HG03460 (cell line): ENCODE results near the gene STUM.

ENCODE experiments used
- ATAC-seq: cut with Tn5 transposase; IDR thresholded peaks from one replicate; pipeline ENCODE4 v1.9.1; 2021; ENCODE audit not compliant: unreplicated experiment

The STUM gene

DNA sequence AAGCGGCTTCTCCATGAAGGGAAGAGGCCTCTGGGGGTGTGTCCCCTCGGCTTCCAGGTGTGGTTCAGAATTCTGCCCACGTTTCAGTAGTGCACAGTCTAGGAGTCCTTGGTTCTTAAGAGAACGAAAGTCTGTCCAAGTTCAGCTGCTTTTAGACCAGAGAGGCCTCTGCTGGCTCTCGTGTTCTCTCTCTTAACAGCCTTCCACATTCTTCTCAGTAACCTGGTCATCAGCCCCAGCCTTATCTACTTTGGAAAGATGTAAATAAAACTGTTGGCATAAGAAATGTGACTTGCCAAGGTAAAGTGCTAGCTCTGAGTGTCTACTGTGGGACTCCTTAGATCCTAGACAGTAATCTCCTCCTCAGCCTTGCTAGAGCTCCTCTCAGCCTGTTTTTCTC, 15.3 kb upstream of the STUM start:
- no peak for ATAC-seq

DNA sequence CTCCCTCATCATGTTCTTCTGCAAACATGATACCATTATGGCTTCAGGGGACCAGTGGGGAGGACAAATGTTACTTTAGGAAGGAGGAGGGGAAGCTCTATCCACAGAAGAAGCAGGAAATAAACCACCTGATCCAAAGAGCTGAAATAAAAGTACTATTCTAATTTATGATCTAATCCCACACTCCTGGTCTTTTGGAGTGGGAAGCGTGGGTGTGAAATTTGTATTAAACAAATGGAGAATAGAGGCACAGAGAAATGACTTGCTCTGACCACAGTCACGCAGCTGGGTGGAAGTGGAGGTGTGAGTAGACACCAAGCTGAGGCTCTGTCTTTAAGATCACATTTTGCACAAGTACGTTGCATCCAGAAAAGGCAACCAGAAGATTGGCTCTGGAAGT, 14.5 kb upstream of the STUM start:
- ATAC-seq, result no peak

DNA sequence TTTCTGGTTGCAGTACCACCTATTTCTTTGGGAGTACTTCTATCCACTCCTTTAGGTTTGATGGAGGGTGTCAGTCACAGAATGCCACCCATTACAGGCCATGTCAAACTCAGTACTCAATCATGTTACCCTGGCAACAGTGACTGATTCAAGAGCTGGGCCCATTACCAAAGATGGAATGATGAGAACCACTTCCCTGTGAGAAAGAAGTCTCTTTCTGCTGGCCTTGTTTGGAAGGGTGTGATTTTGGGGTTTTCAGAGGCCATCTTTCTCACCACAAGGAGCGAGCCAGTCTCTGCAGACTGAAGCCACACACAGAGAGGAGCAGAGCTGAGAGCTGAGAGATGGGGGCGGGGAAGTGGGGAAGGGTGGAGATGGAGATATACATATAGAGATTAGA, 13.9 kb upstream of the STUM start:
- ATAC-seq, result no peak

DNA sequence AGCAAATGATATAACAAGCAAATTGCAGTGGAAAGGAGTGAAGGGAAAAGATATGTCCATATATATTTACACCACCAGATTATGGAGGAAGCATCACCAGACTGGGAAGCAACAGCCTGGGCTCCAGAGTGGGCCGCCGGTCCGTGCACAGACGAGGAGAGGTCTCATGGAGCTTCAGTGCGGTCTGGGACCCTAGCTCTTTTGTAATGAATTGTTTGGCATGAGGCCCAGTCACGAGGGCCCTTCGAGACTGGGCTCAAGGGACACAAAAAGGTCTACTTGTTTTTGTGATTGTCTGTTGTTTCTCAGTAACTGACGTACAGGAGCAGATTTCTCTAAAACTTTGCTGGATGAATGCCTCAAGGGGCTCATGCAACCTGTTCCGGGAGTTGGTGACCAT, 12.9 kb upstream of the STUM start:
- no peak for ATAC-seq

DNA sequence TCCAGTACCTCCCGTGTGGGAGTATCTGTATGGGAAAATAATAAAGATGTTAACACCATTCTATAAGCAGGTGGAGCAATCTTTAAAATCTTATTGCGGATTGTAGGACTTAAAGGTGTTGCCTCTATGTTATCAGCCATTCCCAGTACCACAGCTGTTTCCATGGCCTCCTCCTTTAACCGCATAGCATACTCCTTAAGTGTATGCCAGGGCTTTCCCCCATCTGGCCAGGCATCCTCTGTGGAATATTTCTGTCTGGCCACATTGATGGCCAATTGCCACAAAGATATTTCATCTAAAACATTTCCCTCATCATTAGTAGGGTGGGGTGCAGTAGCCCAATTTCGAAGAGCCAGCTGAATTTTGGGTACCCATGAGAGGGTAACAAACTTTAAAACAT, 7.3 kb upstream of the STUM start:
- ATAC-seq, result no peak

DNA sequence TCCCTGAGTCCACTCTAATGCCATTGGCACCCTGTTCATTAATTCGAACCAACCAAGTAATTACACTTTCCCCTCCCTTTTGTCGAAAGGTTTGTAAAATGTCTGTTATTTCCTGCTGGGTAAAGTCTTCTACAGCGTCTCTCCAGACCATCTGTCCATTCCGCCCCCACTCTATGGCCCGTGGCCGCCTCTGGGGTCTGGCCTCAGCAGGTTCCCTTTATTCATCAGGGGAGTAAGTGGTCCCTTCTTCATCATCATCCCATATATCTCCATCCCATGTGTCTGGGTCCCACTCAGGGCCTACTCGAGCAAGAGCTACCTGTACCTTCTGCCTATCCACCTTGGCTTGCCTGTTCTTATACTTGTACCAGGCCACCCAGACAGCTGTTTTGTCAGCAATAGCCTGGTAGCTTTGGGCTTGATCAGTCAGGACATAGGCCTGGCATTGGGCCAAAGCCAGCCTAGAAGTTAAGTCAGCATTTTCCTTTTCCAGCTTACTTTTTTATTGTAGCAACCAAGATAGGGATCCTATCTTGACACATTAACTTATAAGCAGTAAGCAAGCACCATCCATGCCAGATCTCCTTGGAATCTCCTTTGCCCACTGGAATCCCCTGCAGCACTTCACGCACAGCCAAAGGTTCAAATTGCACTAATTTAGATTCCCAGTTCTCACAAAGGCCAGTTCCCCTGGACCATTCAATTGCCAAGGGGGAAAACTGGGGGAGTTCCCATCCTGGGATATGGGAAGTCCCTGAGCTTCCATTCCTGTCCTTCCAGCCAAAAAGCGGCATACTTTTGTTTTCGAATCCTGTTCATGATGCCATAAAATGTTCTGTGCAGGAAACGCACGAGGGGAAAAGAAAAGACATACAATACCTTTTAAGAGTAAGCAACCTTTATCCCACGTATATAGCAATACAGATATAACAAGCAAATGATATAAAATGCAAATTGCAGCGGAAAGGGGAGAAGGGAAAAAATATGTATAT, 6.6 kb upstream of the STUM start:
- ATAC-seq, result no peak

DNA sequence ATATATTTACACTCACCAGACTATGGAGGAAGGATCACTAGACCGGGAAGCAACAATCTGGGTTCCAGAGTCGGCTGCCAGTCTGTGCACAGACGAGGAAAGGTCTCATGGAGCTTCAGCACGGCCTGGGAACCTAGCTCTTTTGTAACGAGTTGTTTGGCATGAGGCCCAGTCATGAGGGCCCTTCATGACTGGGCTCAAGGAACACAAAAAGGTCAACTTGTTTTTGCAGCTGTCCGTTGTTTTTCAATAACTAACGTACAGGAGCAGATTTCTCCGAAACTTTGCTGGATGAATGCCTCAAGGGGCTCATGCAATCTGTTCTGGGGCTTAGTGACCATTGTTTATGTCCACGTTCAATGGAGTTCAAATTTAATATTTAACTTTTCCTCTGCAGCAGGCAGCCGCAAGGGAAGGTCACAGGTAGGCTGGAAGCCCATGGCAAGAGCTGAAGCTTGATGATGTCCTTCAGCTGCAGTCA, 5.9 kb upstream of the STUM start:
- no peak for ATAC-seq

DNA sequence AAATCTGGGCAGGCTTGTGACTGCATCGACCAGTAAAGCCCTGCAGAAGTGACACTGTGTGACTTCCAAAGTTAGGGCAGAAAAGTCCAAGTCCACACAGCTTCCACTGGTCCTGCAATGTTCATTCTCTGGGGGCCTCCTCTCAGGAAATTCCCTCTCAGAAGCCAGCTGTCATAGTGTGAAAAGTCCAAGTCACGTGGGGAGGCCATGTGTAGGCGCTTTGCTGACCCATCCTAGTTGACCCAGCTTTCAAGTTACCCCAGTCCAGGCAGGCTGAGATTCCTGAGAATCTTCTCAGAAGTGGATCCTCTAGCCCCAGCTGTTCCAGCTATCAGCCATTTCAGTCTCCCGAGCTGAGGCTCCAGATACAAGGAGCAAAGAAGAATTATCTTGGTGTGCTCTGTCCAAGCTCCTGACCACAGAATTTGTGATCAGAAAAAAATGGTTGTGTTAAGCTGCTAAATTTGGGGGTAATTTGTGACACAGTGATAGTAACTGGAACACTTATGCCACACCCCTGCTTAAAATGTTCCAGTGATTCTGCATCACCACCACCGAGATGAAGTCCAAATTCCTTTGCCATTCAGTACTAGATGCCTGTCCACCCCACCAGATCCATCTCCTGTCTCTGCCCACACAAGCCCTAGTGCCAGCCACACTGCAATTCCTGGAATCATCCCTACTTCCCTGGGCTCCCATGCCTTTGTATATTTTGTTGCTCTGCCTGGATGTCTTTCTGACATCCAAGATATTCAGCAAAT, 2.5 kb upstream of the STUM start:
- ATAC-seq, result no peak

DNA sequence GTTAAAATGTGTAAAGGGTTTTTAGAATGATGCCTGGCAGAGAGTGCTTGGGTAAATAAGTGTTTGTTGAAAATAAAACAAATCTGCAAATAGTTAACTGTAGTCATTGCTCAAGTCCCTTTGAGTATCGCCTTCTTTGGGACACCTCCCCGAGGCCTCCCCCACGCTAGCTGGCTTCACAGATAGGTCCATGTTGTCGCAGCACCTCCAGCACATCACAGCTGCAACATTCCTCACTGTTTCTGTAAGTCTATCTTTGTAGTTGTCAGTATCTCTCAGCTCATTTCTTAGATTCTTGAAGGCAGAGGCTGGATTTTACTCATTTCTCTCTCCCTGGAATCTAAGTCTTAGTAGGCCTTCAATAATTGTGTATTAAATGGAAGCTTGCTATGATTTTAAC, 1.6 kb upstream of the STUM start:
- no peak for ATAC-seq

DNA sequence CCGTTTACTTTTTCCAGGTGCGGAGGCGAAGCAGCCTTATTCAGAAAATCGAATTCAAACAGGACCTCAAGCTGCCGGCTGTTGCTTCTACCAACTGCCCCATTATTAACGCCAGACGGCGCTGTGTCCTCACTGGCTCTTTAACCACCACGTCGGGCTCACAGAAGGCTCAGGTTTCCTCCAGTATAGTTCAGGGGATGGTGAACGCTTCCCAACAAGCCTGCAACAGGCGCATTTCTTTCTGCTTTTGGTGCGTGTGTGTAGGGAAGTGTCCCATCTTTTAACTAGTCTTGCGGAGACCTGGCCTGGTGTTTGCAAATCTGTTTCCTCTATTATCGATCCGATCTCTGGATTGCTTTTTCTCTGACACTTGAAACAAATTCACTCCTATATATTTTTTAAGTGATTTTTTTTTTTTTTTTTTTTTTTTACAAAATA, 791 bp upstream of the STUM start:
- no peak for ATAC-seq

DNA sequence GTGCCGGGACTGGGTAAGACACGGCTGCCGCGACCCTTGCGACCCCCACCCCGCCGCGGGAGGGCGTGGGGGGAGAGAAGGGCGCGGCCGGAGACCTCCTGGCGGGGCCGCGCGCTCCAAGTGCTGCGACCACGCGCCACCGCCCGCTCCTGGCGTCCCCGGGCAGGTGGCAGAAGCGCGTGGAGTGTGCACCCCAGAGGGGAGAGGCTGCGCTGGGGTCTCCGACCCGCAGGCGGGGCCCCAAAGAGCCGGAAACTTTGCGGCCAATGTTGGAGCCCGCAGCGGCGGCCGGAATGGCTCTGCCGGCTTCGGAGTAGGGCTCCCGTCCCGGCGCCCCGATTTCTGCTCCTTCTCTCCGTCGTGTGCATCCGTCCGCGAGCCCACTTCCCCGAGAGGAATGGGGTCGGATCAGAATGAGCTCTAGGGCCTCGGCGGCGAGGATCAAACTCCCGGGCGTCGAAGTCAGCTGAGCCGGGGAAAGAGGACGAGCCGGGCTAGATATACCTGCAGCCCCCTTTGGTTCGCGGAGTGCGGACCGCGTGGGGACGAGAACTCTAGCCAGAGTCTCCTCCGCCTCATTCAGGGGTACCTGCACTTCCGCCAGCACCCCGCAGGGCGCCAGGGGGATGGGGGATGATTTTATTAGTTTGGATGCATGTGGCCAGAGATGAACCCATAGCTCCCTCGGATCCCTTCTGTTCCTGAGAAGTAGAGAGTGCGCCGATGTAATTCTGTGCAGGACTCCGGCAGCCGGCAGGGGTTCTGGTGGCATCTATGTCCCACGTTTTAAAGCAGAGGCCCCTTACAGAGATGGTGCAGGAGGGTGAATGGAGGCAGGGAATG, 751 bp downstream of the STUM start:
- ATAC-seq, result no peak

DNA sequence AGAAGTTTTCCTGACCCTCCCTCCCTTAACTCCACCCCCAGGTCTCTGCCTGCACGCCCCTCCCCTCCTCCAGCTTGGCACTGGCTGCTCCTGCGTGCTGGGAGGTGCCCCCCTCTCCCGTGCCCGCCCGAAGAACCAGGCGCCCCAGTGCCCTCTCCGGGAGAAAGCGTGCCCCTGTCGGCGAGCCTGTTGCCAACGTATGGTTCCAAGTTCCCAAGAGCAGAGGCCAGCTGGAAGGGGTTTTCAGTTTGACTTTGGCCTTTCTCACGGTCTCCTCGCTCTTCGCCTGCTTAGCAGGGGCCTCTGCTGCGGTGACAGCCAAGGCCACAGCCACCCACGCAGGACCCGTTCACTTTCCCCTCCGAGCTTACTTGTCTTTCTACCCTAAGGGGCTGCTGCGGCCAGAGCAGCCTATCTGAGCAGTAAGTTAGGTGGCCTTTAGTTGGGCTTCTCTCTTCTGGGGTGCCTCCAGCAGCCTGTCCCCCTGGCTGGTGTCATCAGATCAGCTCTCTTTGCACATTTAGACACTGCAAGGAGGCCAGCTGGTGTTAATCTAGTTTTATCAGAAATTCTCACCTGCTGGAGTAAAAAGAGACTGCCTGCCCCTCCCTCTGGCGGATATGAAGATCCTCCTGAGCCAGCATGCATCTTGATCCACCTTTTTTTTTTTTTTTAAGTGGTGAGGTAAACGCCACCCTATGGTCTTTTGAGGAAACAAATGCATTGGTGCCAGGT, 1.5 kb downstream of the STUM start:
- no peak for ATAC-seq

DNA sequence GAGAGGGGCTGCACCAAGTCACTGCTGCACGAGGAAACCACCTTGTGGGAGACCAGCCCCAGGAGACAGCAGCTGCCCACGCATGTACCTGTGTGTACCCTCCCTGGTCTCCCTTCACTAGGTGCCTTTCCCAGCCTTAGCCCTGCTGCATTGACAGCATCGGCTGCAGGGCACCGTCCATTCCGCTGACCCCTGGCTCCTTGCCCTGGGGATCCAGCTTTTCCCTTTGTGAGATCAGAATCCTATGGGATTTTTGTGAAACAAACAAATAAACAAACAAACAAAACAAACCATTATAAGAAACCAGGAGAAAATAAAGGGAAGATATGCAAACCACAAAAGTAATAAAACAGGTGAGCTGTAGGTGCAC, 2.1 kb downstream of the STUM start:
- no peak for ATAC-seq

DNA sequence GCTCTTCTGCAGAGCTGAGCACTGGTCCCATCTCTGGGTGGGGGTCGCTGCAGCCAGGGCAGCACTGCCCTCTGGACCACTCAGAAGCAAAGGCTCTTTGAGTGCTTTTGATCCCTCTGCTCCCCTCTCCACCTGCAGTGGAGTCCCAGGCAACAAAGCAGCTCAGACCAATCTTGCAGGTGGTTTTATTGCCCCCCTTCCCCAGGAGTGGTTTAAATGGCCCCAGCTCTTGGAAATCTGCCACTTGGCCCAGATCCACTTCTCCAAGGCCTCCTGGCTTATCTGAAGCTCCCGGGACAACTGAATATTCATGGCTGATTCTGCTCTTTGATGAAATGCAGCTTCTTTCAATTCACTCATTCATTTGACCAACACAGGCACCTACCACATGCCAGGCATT, 2.7 kb downstream of the STUM start:
- no peak for ATAC-seq

DNA sequence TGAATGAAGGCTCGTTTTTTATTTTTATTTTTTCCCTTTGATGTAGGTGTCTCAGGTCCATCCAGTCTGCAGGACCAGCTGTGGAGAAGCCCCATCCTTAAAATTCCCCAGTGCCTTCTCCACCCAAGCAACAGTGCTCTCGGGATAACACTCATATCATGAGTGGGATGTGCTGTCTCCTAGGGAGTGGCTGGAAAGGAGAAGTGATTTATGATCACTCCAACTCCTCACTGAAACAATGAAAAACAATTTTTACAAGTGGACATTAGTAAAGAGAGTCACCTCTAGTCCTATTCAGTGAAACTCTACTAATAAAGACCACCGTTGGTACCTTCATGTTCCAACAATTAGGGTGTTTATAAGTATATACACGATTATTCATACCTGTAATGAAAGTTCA, 3.5 kb downstream of the STUM start:
- ATAC-seq, result no peak

DNA sequence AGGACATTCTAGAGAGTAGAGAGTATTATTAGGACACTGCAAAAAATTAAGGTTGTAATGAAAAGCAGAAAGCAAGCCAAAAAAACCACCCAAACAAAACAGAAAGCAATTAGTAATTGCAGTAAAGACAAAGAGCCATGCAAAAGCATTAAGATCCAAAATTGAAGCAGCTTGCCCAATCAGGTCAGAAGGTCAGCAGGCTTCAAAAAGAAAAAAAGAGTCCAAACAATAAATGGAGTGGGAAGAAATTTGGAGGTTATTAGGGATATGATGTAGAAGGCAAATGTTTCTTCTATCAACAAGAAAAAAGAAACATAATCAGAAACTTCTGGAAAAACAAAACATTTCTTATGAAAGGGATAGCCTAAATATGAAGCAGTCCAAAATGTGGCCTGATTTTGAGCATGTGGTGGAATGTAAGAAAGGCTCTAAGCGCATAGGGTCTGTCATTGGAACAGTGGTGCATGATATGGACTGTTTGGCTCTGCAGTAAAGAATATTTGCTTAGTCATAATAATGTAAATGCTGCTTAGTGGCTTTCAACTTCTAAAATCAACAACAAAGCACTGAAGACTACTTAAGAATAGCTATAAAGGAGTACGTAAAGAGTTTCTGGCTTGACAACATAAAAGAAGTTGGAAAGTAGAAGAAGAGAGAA, 4.8 kb downstream of the STUM start:
- no peak for ATAC-seq

DNA sequence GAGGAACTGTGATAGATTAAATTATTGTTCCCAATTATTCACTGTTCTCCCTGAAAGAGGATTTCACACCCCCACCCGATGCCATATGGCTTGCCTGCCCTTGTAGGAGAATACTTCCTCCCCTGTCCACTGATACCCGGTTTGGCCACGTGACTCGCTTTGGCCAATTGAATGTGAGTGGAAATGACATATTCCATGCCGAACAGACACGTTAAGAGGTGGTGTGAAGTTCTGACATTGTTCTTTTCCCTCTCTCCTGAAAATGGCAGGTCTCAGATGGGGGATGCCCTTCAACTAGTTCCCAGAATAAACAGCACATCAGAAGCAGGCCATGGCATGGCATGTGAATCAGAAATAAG, 5.3 kb downstream of the STUM start:
- no peak for ATAC-seq

DNA sequence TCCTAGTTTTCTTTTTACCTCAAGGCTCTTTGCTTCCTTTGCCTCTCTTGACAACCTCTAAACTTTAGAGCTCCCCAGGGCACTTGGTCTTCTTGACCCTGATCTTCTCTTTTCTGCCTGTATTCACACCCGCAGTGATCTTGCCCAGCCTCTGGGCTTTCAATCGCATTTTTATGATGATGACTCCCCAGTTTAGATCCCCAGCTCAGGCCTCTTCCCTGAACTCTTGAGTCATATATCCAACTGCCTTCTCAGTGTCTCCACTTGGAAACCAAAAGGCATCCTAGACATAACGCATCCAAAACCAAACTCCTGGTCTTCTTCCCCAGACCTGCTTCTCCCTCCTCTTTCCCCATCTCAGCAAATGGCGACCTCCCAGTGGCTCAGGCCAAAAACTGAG, 6.5 kb downstream of the STUM start:
- no peak for ATAC-seq

DNA sequence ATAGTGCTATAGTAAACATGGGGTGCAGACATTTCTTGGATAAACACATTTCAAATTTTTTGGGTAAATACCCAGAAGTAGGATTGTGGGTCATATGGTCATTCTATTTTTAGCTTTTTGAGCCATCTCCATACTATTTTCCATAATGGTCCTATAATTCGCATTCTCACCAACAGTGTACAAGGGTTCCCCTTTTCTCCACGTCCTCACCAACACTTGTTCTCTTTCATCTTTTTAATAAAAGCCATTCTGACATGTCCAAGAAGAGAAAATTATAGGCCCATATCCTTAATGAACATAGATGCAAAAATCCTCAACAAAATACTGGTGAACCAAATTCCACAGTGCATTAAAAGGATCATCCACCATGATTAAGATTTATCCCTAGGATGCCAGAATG, 8.9 kb downstream of the STUM start:
- ATAC-seq, result no peak

DNA sequence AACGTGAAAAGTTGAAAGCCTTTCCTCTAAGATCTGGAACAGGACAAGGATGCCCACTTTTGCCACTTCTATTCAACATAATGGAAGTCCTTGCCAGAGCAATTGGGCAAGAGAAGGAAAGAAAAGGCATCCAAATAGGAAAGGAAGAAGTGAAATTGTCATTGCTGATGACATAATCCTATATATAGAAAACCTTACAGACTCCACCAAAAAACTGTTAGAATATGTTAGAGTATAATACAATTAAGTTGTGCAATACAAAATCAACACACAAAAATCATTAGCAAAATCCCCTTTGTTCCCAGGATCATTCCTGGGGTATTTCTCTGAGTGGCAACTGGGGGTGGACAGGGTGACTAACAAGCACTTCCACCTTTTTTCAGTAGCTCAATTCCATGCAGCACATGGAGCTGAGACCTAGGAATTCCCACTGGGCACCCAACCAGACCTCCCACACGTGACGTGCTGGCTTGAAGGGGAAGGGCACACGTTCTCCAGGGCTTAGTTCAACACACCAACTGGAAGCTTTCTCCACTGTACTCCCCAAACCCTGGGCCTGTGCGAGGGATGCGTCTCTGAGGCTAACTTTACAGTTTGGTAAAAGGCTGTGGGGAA, 9.6 kb downstream of the STUM start:
- ATAC-seq, result no peak
